Retinal pigment epithelial cell (primary cell): ENCODE measurements around the gene PDGFB.
"Not testable (repeated sequence)": the region's sequence is repeated elsewhere in the genome, so short reads cannot be mapped to it uniquely, and the experiment has no call there.

ENCODE experiments used
- DNase-seq: peaks from one replicate; pipeline ENCODE4 v3.0.0-alpha.2; 2010; ENCODE audit warnings: low read depth
- H3K4me3 ChIP-seq: 2 replicates; pipeline ENCODE4 v1.5.1; 2011; ENCODE audit warnings: mild to moderate bottlenecking, low read length, control low read depth, moderate library complexity
- TF ChIP-seq, protein P1 (sequence below): conservative IDR thresholded peaks from 2 replicates; pipeline ENCODE4 v1.5.1; 2011; ENCODE audit warnings: low read depth, low read length, control low read depth, inconsistent platforms

Gene PDGFB

DNA sequence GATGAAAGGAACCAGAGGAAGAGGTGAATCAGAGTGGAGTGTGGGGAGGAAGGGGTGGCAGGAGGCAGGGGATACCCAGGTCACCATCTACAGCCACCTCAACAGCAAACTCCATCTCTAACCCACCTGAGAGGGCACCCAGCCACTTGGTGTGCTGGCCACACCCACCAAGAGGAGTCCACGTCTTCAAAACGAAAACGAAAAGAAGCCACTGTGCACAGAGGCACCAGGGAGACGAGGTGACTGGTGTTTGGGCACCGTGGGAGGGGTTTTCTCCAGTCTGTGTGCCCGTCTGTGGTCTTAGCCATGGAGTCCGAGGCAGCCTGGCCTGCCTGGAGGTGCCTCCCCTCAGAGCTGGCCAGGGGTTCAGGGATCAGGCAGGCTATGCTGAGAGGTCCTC lies 20.2 kb downstream of the PDGFB start:
- TF ChIP-seq, protein P1, sequence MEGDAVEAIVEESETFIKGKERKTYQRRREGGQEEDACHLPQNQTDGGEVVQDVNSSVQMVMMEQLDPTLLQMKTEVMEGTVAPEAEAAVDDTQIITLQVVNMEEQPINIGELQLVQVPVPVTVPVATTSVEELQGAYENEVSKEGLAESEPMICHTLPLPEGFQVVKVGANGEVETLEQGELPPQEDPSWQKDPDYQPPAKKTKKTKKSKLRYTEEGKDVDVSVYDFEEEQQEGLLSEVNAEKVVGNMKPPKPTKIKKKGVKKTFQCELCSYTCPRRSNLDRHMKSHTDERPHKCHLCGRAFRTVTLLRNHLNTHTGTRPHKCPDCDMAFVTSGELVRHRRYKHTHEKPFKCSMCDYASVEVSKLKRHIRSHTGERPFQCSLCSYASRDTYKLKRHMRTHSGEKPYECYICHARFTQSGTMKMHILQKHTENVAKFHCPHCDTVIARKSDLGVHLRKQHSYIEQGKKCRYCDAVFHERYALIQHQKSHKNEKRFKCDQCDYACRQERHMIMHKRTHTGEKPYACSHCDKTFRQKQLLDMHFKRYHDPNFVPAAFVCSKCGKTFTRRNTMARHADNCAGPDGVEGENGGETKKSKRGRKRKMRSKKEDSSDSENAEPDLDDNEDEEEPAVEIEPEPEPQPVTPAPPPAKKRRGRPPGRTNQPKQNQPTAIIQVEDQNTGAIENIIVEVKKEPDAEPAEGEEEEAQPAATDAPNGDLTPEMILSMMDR = no peak
- DNase-seq = no peak
- H3K4me3 ChIP-seq = no peak overlapping the region

GRCh38 chr22:39223091-39223710 lies 21.6 kb downstream of the PDGFB start:
- TF ChIP-seq, protein P1 = no peak
- DNase-seq = no peak

DNA sequence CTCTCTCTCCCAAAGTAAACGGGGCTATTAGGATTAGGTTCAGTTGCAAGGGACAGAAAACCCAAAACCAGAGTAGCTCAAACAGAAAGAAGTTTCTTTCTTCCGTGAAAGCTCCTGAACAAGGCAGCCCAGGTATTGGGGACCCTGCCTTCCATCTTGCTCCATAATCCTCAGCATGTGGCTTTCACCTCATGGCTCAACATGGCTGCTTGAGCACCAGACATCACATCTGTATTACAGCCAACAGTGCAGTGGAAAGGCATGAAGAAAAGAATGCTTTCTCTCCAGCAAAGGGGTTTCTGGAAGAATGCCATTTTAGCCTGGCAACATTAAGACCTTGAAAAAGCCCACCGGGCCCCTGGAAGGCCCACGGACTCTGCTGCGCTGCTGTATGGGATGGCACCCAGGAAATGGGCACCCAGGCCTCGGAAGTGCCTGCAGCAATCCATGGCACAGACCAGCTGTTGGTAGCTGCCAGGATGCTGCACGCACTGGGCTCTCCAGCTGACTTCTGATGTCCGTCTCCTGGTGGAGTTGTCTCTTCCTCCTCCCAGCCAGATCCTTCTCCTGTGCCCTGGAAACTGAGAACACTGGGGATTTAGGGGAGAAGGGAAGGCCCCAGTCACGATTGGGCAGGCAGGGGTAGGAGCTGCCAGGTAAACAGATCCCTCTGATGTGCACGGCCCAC lies 22.6 kb downstream of the PDGFB start:
- TF ChIP-seq, protein P1 = no peak
- H3K4me3 ChIP-seq = no peak overlapping the region
- no peak for DNase-seq

More at GRCh38 chr22:39223091-39223710, 21.6 kb downstream of the PDGFB start:
- H3K4me3 ChIP-seq = no peak overlapping the region

DNA sequence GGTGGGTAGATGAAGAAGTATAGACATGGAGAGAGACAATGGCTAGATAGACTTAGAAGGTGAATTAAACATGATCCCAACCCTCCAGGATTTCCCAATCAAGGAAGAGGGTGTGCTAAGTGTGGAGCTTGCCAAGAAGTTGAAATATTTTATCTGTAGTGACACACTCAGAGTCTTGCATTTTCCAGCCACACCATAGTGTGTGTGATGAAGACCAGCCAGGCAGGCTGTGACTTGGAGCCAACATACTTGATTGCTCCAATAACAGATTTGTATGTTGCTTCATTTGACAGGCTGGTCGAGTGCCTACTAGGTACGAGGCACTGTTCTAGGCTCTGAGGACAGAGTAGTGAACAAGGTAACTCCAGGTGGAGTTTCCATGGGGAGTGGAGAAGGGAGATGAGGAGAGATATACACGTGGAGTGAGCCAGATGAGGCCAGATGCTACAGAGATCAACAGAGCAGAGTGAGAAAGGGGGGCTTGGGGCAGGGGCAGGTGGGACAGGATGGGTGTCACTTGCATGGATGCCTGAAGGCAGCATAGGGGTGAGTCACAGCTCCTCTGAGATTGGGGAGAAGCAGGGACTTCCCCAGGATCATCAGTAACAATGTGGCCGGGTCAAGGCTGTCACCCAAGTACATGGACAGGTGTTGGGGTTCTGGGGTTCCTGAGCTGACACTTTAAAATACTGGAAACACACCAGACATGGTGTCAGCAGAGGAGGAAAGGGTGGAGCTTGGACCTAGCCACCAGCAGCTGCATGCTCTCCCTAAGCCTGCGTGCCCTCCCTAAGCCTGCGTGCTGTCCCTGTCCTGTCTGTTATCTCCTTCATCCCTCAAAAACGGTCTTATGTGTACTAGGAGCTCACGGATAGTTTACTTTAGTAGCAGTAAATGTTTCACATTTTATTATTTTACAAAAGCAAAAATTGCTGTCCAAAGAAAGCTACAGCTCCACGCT lies 23.6 kb downstream of the PDGFB start:
- TF ChIP-seq, protein P1 = no peak
- no peak overlapping the region for H3K4me3 ChIP-seq

GRCh38 chr22:39220450-39220849 lies 24.3 kb downstream of the PDGFB start:
- H3K4me3 ChIP-seq = no peak overlapping the region
- TF ChIP-seq, protein P1 = no peak
- DNase-seq = no peak

More for the DNA sequence above, 23.6 kb downstream of the PDGFB start:
- DNase-seq = no peak

DNA sequence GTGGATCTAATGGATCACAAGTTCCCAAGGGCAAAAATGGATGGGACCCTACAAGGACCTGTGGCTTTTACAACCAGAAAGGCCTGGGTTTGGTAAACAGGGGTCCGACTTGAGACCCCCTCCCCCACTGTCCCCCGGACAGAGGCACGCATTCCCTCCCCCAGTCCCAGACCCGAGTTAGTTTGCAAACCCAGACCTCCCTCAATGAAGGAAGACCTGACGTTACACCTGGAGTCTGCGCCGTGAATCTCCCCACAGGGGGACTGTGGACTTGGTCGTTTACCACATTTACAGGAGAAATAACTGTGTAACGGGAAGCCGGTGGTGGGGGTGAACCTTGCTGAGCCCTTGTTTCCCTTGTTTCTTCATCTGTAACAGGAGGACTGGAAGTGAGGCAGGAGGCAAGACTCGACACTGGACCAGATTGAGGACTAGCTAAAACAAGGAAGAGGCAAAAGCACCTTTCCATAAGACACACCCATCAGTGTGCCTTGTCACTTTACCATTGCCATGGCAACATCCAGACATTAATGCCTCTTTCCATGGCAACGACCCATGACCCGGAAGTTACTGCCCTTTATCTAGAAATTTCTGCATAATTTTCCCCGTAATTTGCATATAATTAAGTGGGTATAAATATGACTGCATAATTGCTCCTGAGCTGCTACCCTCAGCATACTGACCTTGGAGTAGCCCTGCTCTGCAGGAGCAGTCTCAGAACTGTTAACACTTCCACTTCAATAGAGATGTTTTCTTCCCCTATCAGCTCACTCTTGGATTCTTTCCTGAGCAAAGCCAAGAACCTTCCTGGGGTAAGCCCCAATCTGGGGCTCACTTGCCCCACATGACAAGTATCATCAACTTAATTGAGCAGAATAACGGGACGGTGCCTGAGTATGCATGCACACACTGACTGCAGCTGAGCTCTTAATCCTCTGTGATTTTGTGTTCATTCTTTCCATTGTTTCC lies 25.4 kb downstream of the PDGFB start:
- H3K4me3 ChIP-seq = no peak overlapping the region
- TF ChIP-seq, protein P1 = no peak
- DNase-seq = no peak

DNA sequence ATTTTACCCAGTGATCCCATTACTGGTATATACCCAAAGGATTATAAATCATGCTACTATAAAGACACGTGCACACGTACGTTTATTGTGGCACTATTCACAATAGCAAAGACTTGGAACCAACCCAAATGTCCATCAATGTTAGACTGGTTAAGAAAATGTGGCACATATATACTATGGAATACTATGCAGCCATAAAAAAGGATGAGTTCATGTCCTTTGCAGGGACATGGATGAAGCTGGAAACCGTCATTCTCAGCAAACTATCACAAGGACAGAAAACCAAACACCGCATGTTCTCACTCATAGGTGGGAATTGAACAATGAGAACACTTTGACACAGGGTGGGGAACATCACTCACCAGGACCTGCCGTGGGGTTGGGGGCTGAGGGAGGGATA lies 26.4 kb downstream of the PDGFB start:
- not testable (repeated sequence) for DNase-seq, H3K4me3 ChIP-seq
